ENCODE data around the gene GNB1L.

GRCh38 chr22:19733755-19734154, 120.9 kb downstream of the GNB1L start:
- TF ChIP-seq POLR2AphosphoS5 (IDR thresholded peaks at IDR 0.05; ENCODE audit: borderline replicate concordance, low read depth, low read length): no peak
- TF ChIP-seq EZH2 (IDR thresholded peaks at IDR 0.05): no peak
- TF ChIP-seq FOXP2 (optimal IDR thresholded peaks at IDR 0.05; ENCODE audit: control extremely low read depth, extremely low read length, insufficient read depth): no peak

All from SK-N-MC (cell line).